H9 (cell line): Measurements from ENCODE around the gene TMEFF2. TPM values are rescaled to one million over a fixed set of nuclear protein-coding genes. Genes with fewer than 3 reads are reported as not detected.

Source experiments
- DNase-seq: peaks from one replicate; pipeline ENCODE4 v3.0.0-alpha.2; 2017
- H2AFZ ChIP-seq: one replicate; pipeline ENCODE4 v1.6.1; 2013; ENCODE audit warnings: mild to moderate bottlenecking, low read length, control low read depth, moderate library complexity
- H2AK5ac ChIP-seq: 2 replicates; pipeline ENCODE4 v1.6.1; 2013; ENCODE audit warnings: low read length, control low read depth, mixed read lengths; ENCODE audit not compliant: insufficient read length
- H2BK120ac ChIP-seq: one replicate; pipeline ENCODE4 v1.6.1; 2013; ENCODE audit warnings: low read depth, mild to moderate bottlenecking, low read length, control low read depth, inconsistent platforms; ENCODE audit not compliant: poor library complexity, severe bottlenecking
- H2BK12ac ChIP-seq: 2 replicates; pipeline ENCODE4 v1.6.1; 2013; ENCODE audit warnings: low read length, control low read depth, mixed read lengths, low read depth; ENCODE audit not compliant: insufficient read length
- H2BK15ac ChIP-seq: 2 replicates; pipeline ENCODE4 v1.6.1; 2013; ENCODE audit warnings: low read depth, low read length, control low read depth
- H2BK20ac ChIP-seq: one replicate; pipeline ENCODE4 v1.6.1; 2013; ENCODE audit warnings: low read depth, mild to moderate bottlenecking, low read length, control low read depth, inconsistent platforms; ENCODE audit not compliant: poor library complexity, severe bottlenecking
- H2BK5ac ChIP-seq: 2 replicates; pipeline ENCODE4 v1.6.1; 2013; ENCODE audit warnings: low read length, control low read depth, mixed read lengths; ENCODE audit not compliant: insufficient read length
- H3K14ac ChIP-seq: 2 replicates; pipeline ENCODE4 v1.6.1; 2013; ENCODE audit warnings: low read length, control low read depth; ENCODE audit not compliant: insufficient read depth
- H3K18ac ChIP-seq: 2 replicates; pipeline ENCODE4 v1.6.1; 2013; ENCODE audit warnings: low read depth, mild to moderate bottlenecking, mixed read lengths, low read length, control low read depth; ENCODE audit not compliant: insufficient read length
- H3K23ac ChIP-seq: 2 replicates; pipeline ENCODE4 v1.6.1; 2013; ENCODE audit warnings: low read length, control low read depth, mixed read lengths, low read depth; ENCODE audit not compliant: insufficient read length
- H3K23me2 ChIP-seq: 2 replicates; pipeline ENCODE4 v1.6.1; 2013; ENCODE audit warnings: low read depth, mild to moderate bottlenecking, mixed read lengths, low read length, control low read depth; ENCODE audit not compliant: insufficient read length, poor library complexity, severe bottlenecking
- H3K27ac ChIP-seq: 2 replicates; pipeline ENCODE4 v1.5.1; 2013; ENCODE audit warnings: low read length, control low read depth, mixed read lengths, low read depth; ENCODE audit not compliant: insufficient read length
- H3K27me3 ChIP-seq: 2 replicates; pipeline ENCODE4 v1.6.1; 2013; ENCODE audit warnings: low read length, control low read depth, inconsistent platforms; ENCODE audit not compliant: insufficient read depth
- H3K4ac ChIP-seq: 2 replicates; pipeline ENCODE4 v1.6.1; 2013; ENCODE audit warnings: low read depth, mild to moderate bottlenecking, control low read depth, inconsistent platforms, low read length, moderate library complexity
- H3K4me1 ChIP-seq: 2 replicates; pipeline ENCODE4 v1.6.1; 2013; ENCODE audit warnings: low read length, control low read depth, inconsistent platforms; ENCODE audit not compliant: insufficient read depth
- H3K4me2 ChIP-seq: 2 replicates; pipeline ENCODE4 v1.6.1; 2013; ENCODE audit warnings: low read length, control low read depth, mixed read lengths; ENCODE audit not compliant: insufficient read length, insufficient read depth
- H3K56ac ChIP-seq: 2 replicates; pipeline ENCODE4 v1.6.1; 2013; ENCODE audit warnings: low read depth, mild to moderate bottlenecking, mixed read lengths, low read length, control low read depth; ENCODE audit not compliant: insufficient read length
- H3K79me1 ChIP-seq: 2 replicates; pipeline ENCODE4 v1.6.1; 2013; ENCODE audit warnings: low read depth, mild to moderate bottlenecking, moderate library complexity, low read length, control low read depth, inconsistent platforms; ENCODE audit not compliant: insufficient read depth, poor library complexity, severe bottlenecking
- H3K79me2 ChIP-seq: 2 replicates; pipeline ENCODE4 v1.6.1; 2013; ENCODE audit warnings: low read length, control low read depth, inconsistent platforms; ENCODE audit not compliant: insufficient read depth
- H3K9ac ChIP-seq: 2 replicates; pipeline ENCODE4 v1.6.1; 2013; ENCODE audit warnings: low read length, control low read depth, mixed read lengths; ENCODE audit not compliant: insufficient read length; ENCODE audit errors: extremely low read depth
- H3K9me3 ChIP-seq: one replicate; pipeline ENCODE4 v1.6.1; 2013; ENCODE audit warnings: low read depth, low read length, inconsistent platforms; ENCODE audit not compliant: control insufficient read depth
- H3T11ph ChIP-seq: one replicate; pipeline ENCODE4 v1.6.1; 2013; ENCODE audit warnings: mild to moderate bottlenecking, low read length, control low read depth, inconsistent platforms
- H4K20me1 ChIP-seq: one replicate; pipeline ENCODE4 v1.6.1; 2013; ENCODE audit not compliant: control insufficient read depth, insufficient read length, insufficient read depth
- H4K5ac ChIP-seq: 2 replicates; pipeline ENCODE4 v1.6.1; 2013; ENCODE audit warnings: low read depth, mild to moderate bottlenecking, mixed read lengths, low read length, control low read depth; ENCODE audit not compliant: insufficient read length
- H4K8ac ChIP-seq: replicated peaks from 2 replicates; pipeline ENCODE4 v1.6.1; 2013; ENCODE audit warnings: low read length, control low read depth, mixed read lengths, low read depth; ENCODE audit not compliant: insufficient read length
- H4K91ac ChIP-seq: 2 replicates; pipeline ENCODE4 v1.6.1; 2013; ENCODE audit warnings: low read depth, mild to moderate bottlenecking, moderate library complexity, mixed read lengths, low read length, control low read depth; ENCODE audit not compliant: insufficient read length
- H3K27ac Mint-ChIP-seq, 3 experiments: 2 replicates in 2 of 3; 3 replicates in 1 of 3; pipeline ENCODE4 v1.8.0; 2020 to 2021; ENCODE audit warnings: mixed read lengths in 3 of 3, mild to moderate bottlenecking in 1 of 3, moderate library complexity in 1 of 3
- H3K27me3 Mint-ChIP-seq: 2 replicates; pipeline ENCODE4 v1.8.0; 2021; ENCODE audit warnings: low read depth, mild to moderate bottlenecking, moderate library complexity, mixed read lengths
- H3K36me3 Mint-ChIP-seq, 3 experiments: 2 replicates in 2 of 3; 3 replicates in 1 of 3; pipeline ENCODE4 v1.8.0; 2020 to 2021; ENCODE audit warnings: low read depth in 3 of 3, mixed read lengths in 3 of 3; ENCODE audit not compliant: insufficient read depth in 1 of 3
- H3K4me1 Mint-ChIP-seq, 2 experiments: 2 replicates each; pipeline ENCODE4 v1.8.0; 2020; ENCODE audit warnings: mixed read lengths in 2 of 2
- H3K4me3 Mint-ChIP-seq, 2 experiments: 2 replicates in 1 of 2; 3 replicates in 1 of 2; pipeline ENCODE4 v1.8.0; 2020 to 2021; ENCODE audit warnings: mild to moderate bottlenecking in 2 of 2, mixed read lengths in 2 of 2, moderate library complexity in 1 of 2
- H3K9me3 Mint-ChIP-seq, 2 experiments: 2 replicates in 1 of 2; 3 replicates in 1 of 2; pipeline ENCODE4 v1.8.0; 2020; ENCODE audit warnings: mild to moderate bottlenecking in 2 of 2, mixed read lengths in 2 of 2, moderate library complexity in 1 of 2
- CTCF ChIP-seq: fragments of 200-600 bp; sonication (generic); conservative IDR thresholded peaks from 3 replicates; pipeline ENCODE4 v1.8.0; 2021; ENCODE audit warnings: antibody characterized with exemption, mild to moderate bottlenecking
- WGBS: extraction: QIAGEN DNeasy Blood & Tissue Kit; methylation state at CpG from one replicate; pipeline ENCODE4 v1.1.7; 2013; ENCODE audit warnings: missing lambda C conversion rate, low lambda C conversion rate, mixed read lengths; ENCODE audit not compliant: insufficient read length; ENCODE audit errors: extremely low coverage; 5-methylcytosine and 5-hydroxymethylcytosine counted together
- total RNA-seq: library from RNA; stranded (reverse); gene quantifications from 2 replicates; pipeline ENCODE4 v1.2.1, GENCODE V29; 2021

Gene TMEFF2
- total RNA-seq, 1 experiment from 2014 or later: 0.39 TPM

GRCh38 chr2:191931329-191931728 is 263.4 kb downstream of the TMEFF2 start:
- no peaks in the 10 kb centered on the region for H4K20me1 ChIP-seq
- no peaks in the 10 kb centered on the region; a peak in 1 of 7 replicates for H3K36me3 Mint-ChIP-seq
- H3K79me2 ChIP-seq: no peaks in the 10 kb centered on the region
- H2AFZ ChIP-seq: no peak overlapping the region
- H3T11ph ChIP-seq: no peak overlapping the region
- no peaks in the 10 kb centered on the region for H3K9me3 ChIP-seq
- H3K4me2 ChIP-seq: no peak overlapping the region
- no peak overlapping the region for H2BK20ac ChIP-seq
- no peak overlapping the region for H3K27ac ChIP-seq
- H3K4ac ChIP-seq: no peak overlapping the region
- TF ChIP-seq CTCF: no peak
- no peak overlapping the region for H3K14ac ChIP-seq
- H3K27me3 ChIP-seq: no peaks in the 10 kb centered on the region
- WGBS: no CpG with 5 or more reads among the region's 1 CpG
- no peak overlapping the region for H3K27ac Mint-ChIP-seq
- H4K5ac ChIP-seq: no peak overlapping the region
- no peak overlapping the region for H2BK5ac ChIP-seq
- no peak overlapping the region for H2BK120ac ChIP-seq
- H3K56ac ChIP-seq: no peak overlapping the region
- no peak overlapping the region for H3K23ac ChIP-seq
- H4K8ac ChIP-seq: no peak overlapping the region
- peaks cover 30% of the 10 kb centered on the region in 2 experiments for H3K4me1 Mint-ChIP-seq
- H3K9me3 Mint-ChIP-seq: no peaks in the 10 kb centered on the region
- no peak overlapping the region for H3K18ac ChIP-seq
- no peak for DNase-seq
- no peaks in the 10 kb centered on the region for H3K79me1 ChIP-seq
- H2AK5ac ChIP-seq: no peak overlapping the region
- peaks cover 7% of the 10 kb centered on the region; the same call in 1 of the 2 replicates for H3K4me1 ChIP-seq
- H3K9ac ChIP-seq: no peak overlapping the region
- H2BK15ac ChIP-seq: no peak overlapping the region
- H3K27me3 Mint-ChIP-seq: peaks cover 1% of the 10 kb centered on the region; the same call in 1 of the 2 replicates
- H4K91ac ChIP-seq: no peak overlapping the region
- H3K4me3 Mint-ChIP-seq: no peak overlapping the region
- no peaks in the 10 kb centered on the region for H3K23me2 ChIP-seq
- H2BK12ac ChIP-seq: no peak overlapping the region
